NCI-H748 treated with DMSO at 0.1 percent for 48 hours (cell line): ENCODE data around the gene CHPF.
A peak's percentile ranks its signal among the peaks of the same experiment; 100 is the strongest.

ENCODE experiments used
- DNase-seq: peaks from one replicate; lab custom pipeline; 2025; lab: John Stamatoyannopoulos, UW

The CHPF gene

GRCh38 chr2:219513787-219514186 lies 29.8 kb downstream of the CHPF start:
- DNase-seq, result no peak

GRCh38 chr2:219512524-219513216 lies 30.9 kb downstream of the CHPF start:
- DNase-seq, result no peak

GRCh38 chr2:219511547-219512325 lies 31.9 kb downstream of the CHPF start:
- no peak for DNase-seq

- DNase-seq, result no peak
Observed at GRCh38 chr2:219510512-219511135, 33.0 kb downstream of the CHPF start.

- peak; percentile 21 for DNase-seq
Observed at GRCh38 chr2:219509780-219510511, 33.7 kb downstream of the CHPF start.

- DNase-seq, result no peak
Observed at GRCh38 chr2:219508971-219509779, 34.4 kb downstream of the CHPF start.

GRCh38 chr2:219508444-219508734 lies 35.2 kb downstream of the CHPF start:
- DNase-seq, result no peak

GRCh38 chr2:219507581-219508443 lies 35.8 kb downstream of the CHPF start:
- no peak for DNase-seq

- no peak for DNase-seq
Observed at GRCh38 chr2:219506802-219507526, 36.6 kb downstream of the CHPF start.

GRCh38 chr2:219506153-219506801 lies 37.3 kb downstream of the CHPF start:
- DNase-seq, result no peak

- no peak for DNase-seq
Observed at GRCh38 chr2:219505585-219505984, 38.0 kb downstream of the CHPF start.

GRCh38 chr2:219502618-219503017 lies 41.0 kb downstream of the CHPF start:
- no peak for DNase-seq

GRCh38 chr2:219501849-219502248 lies 41.8 kb downstream of the CHPF start:
- DNase-seq, result no peak

GRCh38 chr2:219500135-219500534 lies 43.5 kb downstream of the CHPF start:
- DNase-seq, result no peak

GRCh38 chr2:219499555-219499954 lies 44.1 kb downstream of the CHPF start:
- DNase-seq, result no peak

- DNase-seq, result no peak
Observed at GRCh38 chr2:219499058-219499307, 44.6 kb downstream of the CHPF start.

GRCh38 chr2:219498280-219499057 lies 45.1 kb downstream of the CHPF start, which contains the start of gene GMPPA:
Gene GMPPA, plus strand, starts transcription at chr2:219498891. Its CDS starts 1,085 bp downstream, at chr2:219499976.
- DNase-seq, result peak; percentile 94

- DNase-seq, result peak; percentile 71
Observed at GRCh38 chr2:219497495-219498279, 45.9 kb downstream of the CHPF start.
